ENCODE results near the gene NR1H4. TPM values are rescaled to one million over a fixed set of nuclear protein-coding genes. Genes with fewer than 3 reads are reported as not detected.

NR1H4 gene
- total RNA-seq, 4 donors from 2014 or later = 0.13 TPM; not detected in 3

GRCh38 chr12:100504804-100505203 is 31.1 kb downstream of the NR1H4 start:
- 88% methylated on average over 1 of the region's 1 CpG for WGBS
- Histone ChIP-seq H3K27ac (replicated peaks in 1 of 4) (no peak overlapping the region), H3K36me3 (no peaks in the 10 kb centered on the region), H3K4me3 (no peak overlapping the region), H3K4me1 (peaks cover 0 to 2% (median 0%) of the 10 kb centered on the region in 4 donors), H3K27me3 (no peaks in the 10 kb centered on the region), H3K9me3 (no peaks in the 10 kb centered on the region)
- no peak for DNase-seq (ENCODE audit: extremely low spot score)
- intact Hi-C loops (cut with DNase I) = no loop called here
- TF ChIP-seq POLR2A (IDR thresholded peaks at IDR 0.05; ENCODE audit: low read depth) = no peak
- no peak for TF ChIP-seq EP300 (IDR thresholded peaks at IDR 0.05)
- no peak for TF ChIP-seq POLR2AphosphoS5 (IDR thresholded peaks at IDR 0.05)
- TF ChIP-seq CTCF (IDR thresholded peaks at IDR 0.05) = no peak

GRCh38 chr12:100508751-100509150 is 35.1 kb downstream of the NR1H4 start:
- Histone ChIP-seq H3K9me3 (no peaks in the 10 kb centered on the region), H3K4me3 (no peak overlapping the region), H3K36me3 (no peaks in the 10 kb centered on the region), H3K27me3 (no peaks in the 10 kb centered on the region), H3K4me1 (peaks cover 0 to 2% (median 0%) of the 10 kb centered on the region in 4 donors), H3K27ac (replicated peaks in 1 of 4) (no peak overlapping the region)
- 43% methylated on average over 4 of the region's 4 CpGs for WGBS
- no peak for DNase-seq (ENCODE audit: extremely low spot score)
- TF ChIP-seq CTCF (IDR thresholded peaks at IDR 0.05) (no peak), EP300 (IDR thresholded peaks at IDR 0.05) (no peak), POLR2AphosphoS5 (IDR thresholded peaks at IDR 0.05) (no peak), POLR2A (IDR thresholded peaks at IDR 0.05; ENCODE audit: low read depth) (no peak)
- intact Hi-C loops (cut with DNase I) = no loop called here

GRCh38 chr12:100512692-100513091 is 39.0 kb downstream of the NR1H4 start:
- peaks cover 0 to 2% (median 0%) of the 10 kb centered on the region in 4 donors for H3K4me1 ChIP-seq
- H3K4me3 ChIP-seq = no peak overlapping the region
- H3K9me3 ChIP-seq = no peaks in the 10 kb centered on the region
- H3K27ac ChIP-seq (replicated peaks in 1 of 4) = no peak overlapping the region
- no peak for DNase-seq (ENCODE audit: extremely low spot score)
- no peaks in the 10 kb centered on the region for H3K36me3 ChIP-seq
- WGBS = 76% methylated on average over 3 of the region's 3 CpGs
- TF ChIP-seq EP300 (IDR thresholded peaks at IDR 0.05) (no peak), POLR2A (IDR thresholded peaks at IDR 0.05; ENCODE audit: low read depth) (no peak), CTCF (IDR thresholded peaks at IDR 0.05) (no peak), POLR2AphosphoS5 (IDR thresholded peaks at IDR 0.05) (no peak)
- no peaks in the 10 kb centered on the region for H3K27me3 ChIP-seq
- intact Hi-C loops (cut with DNase I) = no loop called here

- TF ChIP-seq POLR2A (IDR thresholded peaks at IDR 0.05; ENCODE audit: low read depth) = no peak
- no peak for TF ChIP-seq POLR2AphosphoS5 (IDR thresholded peaks at IDR 0.05)
- no peak for TF ChIP-seq CTCF (IDR thresholded peaks at IDR 0.05)
- no peak for TF ChIP-seq EP300 (IDR thresholded peaks at IDR 0.05)
Observed at GRCh38 chr12:100515968-100516367, 42.3 kb downstream of the NR1H4 start.

GRCh38 chr12:100518376-100518775 is 44.7 kb downstream of the NR1H4 start:
- Histone ChIP-seq H3K4me1 (no peaks in the 10 kb centered on the region), H3K4me3 (no peak overlapping the region), H3K27ac (replicated peaks in 1 of 4) (no peak overlapping the region), H3K27me3 (no peaks in the 10 kb centered on the region), H3K36me3 (no peaks in the 10 kb centered on the region), H3K9me3 (no peaks in the 10 kb centered on the region)
- DNase-seq (ENCODE audit: extremely low spot score) = no peak
- WGBS = 89% methylated on average over 1 of the region's 1 CpG
- intact Hi-C loops (cut with DNase I) = no loop called here
- no peak for TF ChIP-seq EP300 (IDR thresholded peaks at IDR 0.05)
- no peak for TF ChIP-seq POLR2AphosphoS5 (IDR thresholded peaks at IDR 0.05)

More at GRCh38 chr12:100515968-100516367, 42.3 kb downstream of the NR1H4 start:
- no peak overlapping the region for H3K27ac ChIP-seq (replicated peaks in 1 of 4)
- WGBS = 98% methylated on average over 3 of the region's 3 CpGs
- intact Hi-C loops (cut with DNase I) = no loop called here
- no peak overlapping the region for H3K4me3 ChIP-seq
- DNase-seq (ENCODE audit: extremely low spot score) = no peak
- H3K4me1 ChIP-seq = no peaks in the 10 kb centered on the region
- H3K27me3 ChIP-seq = no peaks in the 10 kb centered on the region
- no peaks in the 10 kb centered on the region for H3K36me3 ChIP-seq
- H3K9me3 ChIP-seq = no peaks in the 10 kb centered on the region
